ENCODE data around the gene HDC. TPM values are rescaled to one million over a fixed set of nuclear protein-coding genes. Genes with fewer than 3 reads are reported as not detected.

Gene HDC
- total and polyA plus RNA-seq, 10 donors: 0.22 to 2.9 (median 1.3) TPM; not detected in 3

GRCh38 chr15:50278496-50278895 lies 13.0 kb upstream of the HDC start:
- Histone ChIP-seq H3K4me3 (no peak overlapping the region), H3K27ac (peak overlapping the region in 5 of 8 donors; percentile 6 to 66 (median 53)), H3K36me3 (peaks cover 0 to 37% (median 0%) of the 10 kb centered on the region in 6 donors), H3K4me1 (peaks cover 0 to 21% (median 0%) of the 10 kb centered on the region in 6 donors), H3K27me3 (replicated peaks in 1 of 7) (no peaks in the 10 kb centered on the region), H3K9me3 (no peaks in the 10 kb centered on the region)
- TF ChIP-seq, protein P1, sequence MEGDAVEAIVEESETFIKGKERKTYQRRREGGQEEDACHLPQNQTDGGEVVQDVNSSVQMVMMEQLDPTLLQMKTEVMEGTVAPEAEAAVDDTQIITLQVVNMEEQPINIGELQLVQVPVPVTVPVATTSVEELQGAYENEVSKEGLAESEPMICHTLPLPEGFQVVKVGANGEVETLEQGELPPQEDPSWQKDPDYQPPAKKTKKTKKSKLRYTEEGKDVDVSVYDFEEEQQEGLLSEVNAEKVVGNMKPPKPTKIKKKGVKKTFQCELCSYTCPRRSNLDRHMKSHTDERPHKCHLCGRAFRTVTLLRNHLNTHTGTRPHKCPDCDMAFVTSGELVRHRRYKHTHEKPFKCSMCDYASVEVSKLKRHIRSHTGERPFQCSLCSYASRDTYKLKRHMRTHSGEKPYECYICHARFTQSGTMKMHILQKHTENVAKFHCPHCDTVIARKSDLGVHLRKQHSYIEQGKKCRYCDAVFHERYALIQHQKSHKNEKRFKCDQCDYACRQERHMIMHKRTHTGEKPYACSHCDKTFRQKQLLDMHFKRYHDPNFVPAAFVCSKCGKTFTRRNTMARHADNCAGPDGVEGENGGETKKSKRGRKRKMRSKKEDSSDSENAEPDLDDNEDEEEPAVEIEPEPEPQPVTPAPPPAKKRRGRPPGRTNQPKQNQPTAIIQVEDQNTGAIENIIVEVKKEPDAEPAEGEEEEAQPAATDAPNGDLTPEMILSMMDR (IDR thresholded peaks at IDR 0.05 in 8 of 11, conservative IDR thresholded peaks at IDR 0.05 in 3 of 11): no peak
- TF ChIP-seq POLR2AphosphoS5 (IDR thresholded peaks at IDR 0.05) (no peak), POLR2A (IDR thresholded peaks at IDR 0.05) (no peak)
- WGBS, 5 donors: 56 to 73% (median 63%) methylated on average over 4 of the region's 4 CpGs
- intact Hi-C loops (cut with DNase I; ENCODE audit: low total_unique reads): no loop called here
- DNase-seq: no peak

DNA sequence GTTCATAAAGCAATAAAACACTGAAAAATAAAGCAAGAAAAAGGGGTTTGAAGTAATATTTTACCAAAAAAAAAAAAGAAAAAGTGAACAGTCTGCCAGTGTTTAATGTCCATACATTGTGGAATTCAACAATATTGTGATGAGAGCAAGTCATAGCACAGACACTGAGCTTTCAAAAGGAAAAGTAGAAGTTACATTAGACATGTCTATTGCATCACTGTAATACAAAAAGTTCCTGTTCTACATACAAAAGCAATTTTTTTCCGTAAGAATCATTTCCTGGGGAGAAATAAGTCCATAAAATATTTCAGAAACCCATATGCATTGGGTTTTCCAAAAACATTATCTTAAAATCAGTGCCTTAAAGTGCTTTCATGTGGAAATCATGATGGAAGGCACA lies 11.8 kb upstream of the HDC start:
- no peak overlapping the region for H3K4me3 ChIP-seq

DNA sequence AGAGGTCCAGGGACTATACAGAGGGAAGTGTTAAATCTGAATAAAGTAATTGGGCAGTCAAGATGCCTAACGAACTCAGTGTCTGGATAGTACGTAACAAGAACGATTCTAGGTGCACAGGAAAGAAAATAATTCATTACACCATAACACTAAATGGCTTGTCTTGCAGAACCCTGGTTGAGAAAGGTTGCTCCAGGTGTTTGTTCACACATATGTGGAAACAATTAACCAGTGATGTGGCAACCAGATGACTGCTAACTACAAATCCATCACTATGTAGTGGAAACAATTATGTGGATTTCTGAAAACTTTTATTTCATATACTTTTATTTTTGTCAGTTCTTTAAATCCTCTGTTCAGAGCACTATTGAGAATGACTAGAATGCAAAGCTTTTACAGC lies 10.4 kb upstream of the HDC start:
- WGBS, 5 donors: 45 to 84% (median 72%) methylated on average over 3 of the region's 3 CpGs
- DNase-seq: no peak
- no peaks in the 10 kb centered on the region for H3K27me3 ChIP-seq (replicated peaks in 1 of 7)
- TF ChIP-seq POLR2A (IDR thresholded peaks at IDR 0.05) (no peak), POLR2AphosphoS5 (IDR thresholded peaks at IDR 0.05) (no peak)
- TF ChIP-seq, protein P1 (IDR thresholded peaks at IDR 0.05 in 8 of 11, conservative IDR thresholded peaks at IDR 0.05 in 3 of 11): no peak
- peaks cover 0 to 25% (median 0%) of the 10 kb centered on the region in 6 donors for H3K36me3 ChIP-seq
- no peak overlapping the region for H3K4me3 ChIP-seq
- intact Hi-C loops (cut with DNase I; ENCODE audit: low total_unique reads): no loop called here
- H3K27ac ChIP-seq: peak overlapping the region in 3 of 8 donors; percentile 53 to 66 (median 60)
- H3K4me1 ChIP-seq: peaks cover 0 to 21% (median 0%) of the 10 kb centered on the region in 6 donors
- H3K9me3 ChIP-seq: no peaks in the 10 kb centered on the region

More for the DNA sequence above, 11.8 kb upstream of the HDC start:
- no peak for TF ChIP-seq POLR2AphosphoS5 (IDR thresholded peaks at IDR 0.05)
- H3K27ac ChIP-seq: peak overlapping the region in 4 of 8 donors; percentile 13 to 66 (median 56)
- intact Hi-C loops (cut with DNase I; ENCODE audit: low total_unique reads): no loop called here
- WGBS, 5 donors: 51 to 91% (median 67%) methylated on average over 1 of the region's 1 CpG
- peaks cover 0 to 21% (median 0%) of the 10 kb centered on the region in 6 donors for H3K4me1 ChIP-seq
- no peak for DNase-seq
- H3K9me3 ChIP-seq: no peaks in the 10 kb centered on the region
- H3K27me3 ChIP-seq (replicated peaks in 1 of 7): no peaks in the 10 kb centered on the region
- peaks cover 0 to 35% (median 0%) of the 10 kb centered on the region in 6 donors for H3K36me3 ChIP-seq

GRCh38 chr15:50275091-50275490 lies 9.6 kb upstream of the HDC start:
- Histone ChIP-seq H3K36me3 (peaks cover 0 to 18% (median 0%) of the 10 kb centered on the region in 6 donors), H3K4me1 (peaks cover 0 to 21% (median 0%) of the 10 kb centered on the region in 6 donors), H3K27me3 (replicated peaks in 1 of 7) (no peaks in the 10 kb centered on the region), H3K27ac (peak overlapping the region in 1 of 8 donors; percentile 66), H3K4me3 (no peak overlapping the region), H3K9me3 (no peaks in the 10 kb centered on the region)
- TF ChIP-seq POLR2A (IDR thresholded peaks at IDR 0.05): no peak
- no peak for TF ChIP-seq POLR2AphosphoS5 (IDR thresholded peaks at IDR 0.05)
- TF ChIP-seq, protein P1 (IDR thresholded peaks at IDR 0.05 in 8 of 11, conservative IDR thresholded peaks at IDR 0.05 in 3 of 11): no peak
- no peak for DNase-seq
- 54 to 61% (median 60%) methylated on average over 2 of the region's 2 CpGs for WGBS, 5 donors
- intact Hi-C loops (cut with DNase I; ENCODE audit: low total_unique reads): no loop called here
